GM23338 (cell line): ENCODE results near the gene DDX24. TPM values are rescaled to one million over a fixed set of nuclear protein-coding genes. Genes with fewer than 3 reads are reported as not detected.

Experiments used
- ATAC-seq: fragments of 200-7000 bp; cut with Tn5 transposase; 3 replicates; pipeline ENCODE4 v1.9.1; 2020
- DNase-seq: peaks from one replicate; pipeline ENCODE4 v3.0.0-alpha.2; 2015; ENCODE audit warnings: low spot score
- H2AFZ ChIP-seq: fragments of 200-600 bp; sonication (generic); 2 replicates; pipeline ENCODE4 v1.8.0; 2016; ENCODE audit warnings: antibody characterized with exemption, mild to moderate bottlenecking, moderate library complexity
- H3F3A ChIP-seq: fragments of 200-600 bp; sonication (generic); replicated peaks from 2 replicates; pipeline ENCODE4 v1.8.0; 2017; ENCODE audit warnings: antibody characterized with exemption, mixed run types, low read depth
- H3K27ac ChIP-seq: fragments of 200-600 bp; sonication (generic); 2 replicates; pipeline ENCODE4 v1.6.1; 2016; ENCODE audit warnings: low read depth
- H3K27me3 ChIP-seq: fragments of 200-600 bp; sonication (generic); 2 replicates; pipeline ENCODE4 v1.8.0; 2016; ENCODE audit warnings: mild to moderate bottlenecking, mixed run types, moderate library complexity; ENCODE audit not compliant: insufficient read depth
- H3K36me3 ChIP-seq: fragments of 200-600 bp; sonication (generic); 2 replicates; pipeline ENCODE4 v1.8.0; 2016; ENCODE audit warnings: mild to moderate bottlenecking; ENCODE audit not compliant: insufficient read depth
- H3K4me1 ChIP-seq: fragments of 200-600 bp; sonication (generic); 2 replicates; pipeline ENCODE4 v1.8.0; 2016; ENCODE audit warnings: mild to moderate bottlenecking, moderate library complexity; ENCODE audit not compliant: insufficient read depth
- H3K4me2 ChIP-seq: fragments of 200-600 bp; sonication (generic); 2 replicates; pipeline ENCODE4 v1.7.1; 2017; ENCODE audit warnings: mixed run types
- H3K4me3 ChIP-seq: fragments of 200-600 bp; sonication (generic); 2 replicates; pipeline ENCODE4 v1.6.1; 2016; ENCODE audit warnings: mixed run types
- H3K79me2 ChIP-seq: fragments of 200-600 bp; sonication (generic); replicated peaks from 2 replicates; pipeline ENCODE4 v1.8.0; 2017; ENCODE audit warnings: mild to moderate bottlenecking; ENCODE audit not compliant: insufficient read depth
- H3K9me2 ChIP-seq: fragments of 200-600 bp; sonication (generic); 2 replicates; pipeline ENCODE4 v1.8.0; 2017; ENCODE audit not compliant: insufficient read depth
- H4K20me1 ChIP-seq: fragments of 200-600 bp; sonication (generic); replicated peaks from 2 replicates; pipeline ENCODE4 v1.8.0; 2017; ENCODE audit warnings: mild to moderate bottlenecking; ENCODE audit not compliant: insufficient read depth
- H3K27ac Mint-ChIP-seq: 2 replicates; pipeline ENCODE4 v1.8.0; 2020; ENCODE audit warnings: inconsistent platforms, mild to moderate bottlenecking, moderate library complexity, mixed read lengths
- H3K27me3 Mint-ChIP-seq: 3 replicates; pipeline ENCODE4 v1.8.0; 2022; ENCODE audit warnings: low read depth, mild to moderate bottlenecking, moderate library complexity, mixed read lengths, inconsistent platforms; ENCODE audit not compliant: insufficient read depth, poor library complexity
- H3K36me3 Mint-ChIP-seq: 3 replicates; pipeline ENCODE4 v1.8.0; 2021; ENCODE audit warnings: low read depth, mild to moderate bottlenecking, inconsistent platforms, moderate library complexity, mixed read lengths
- H3K4me1 Mint-ChIP-seq: 3 replicates; pipeline ENCODE4 v1.8.0; 2020; ENCODE audit warnings: mild to moderate bottlenecking, inconsistent platforms, mixed read lengths
- H3K4me3 Mint-ChIP-seq: 3 replicates; pipeline ENCODE4 v1.8.0; 2021; ENCODE audit warnings: moderate library complexity, mild to moderate bottlenecking, inconsistent platforms, mixed read lengths
- H3K9me3 Mint-ChIP-seq: 3 replicates; pipeline ENCODE4 v1.8.0; 2020; ENCODE audit warnings: moderate library complexity, mild to moderate bottlenecking, inconsistent platforms, mixed read lengths
- CREB1 ChIP-seq: fragments of 250-450 bp; sonication (Bioruptor Pico); IDR thresholded peaks from 2 replicates; pipeline ENCODE4 v1.5.0; 2020; ENCODE audit warnings: low read depth, mild to moderate bottlenecking, moderate library complexity
- CTCF ChIP-seq, 2 experiments: fragments of 200-600 bp in 1 of 2; sonication (generic) in 1 of 2; conservative IDR thresholded peaks; 2 replicates each; pipeline versions ENCODE4 v1.5.1 to v1.6.1; 2016 to 2017; ENCODE audit warnings: antibody characterized with exemption in 2 of 2, low read depth in 2 of 2, mild to moderate bottlenecking in 2 of 2, moderate library complexity in 1 of 2
- EZH2 ChIP-seq: fragments of 200-600 bp; sonication (generic); IDR thresholded peaks from one replicate; pipeline ENCODE4 v1.8.0; 2017; ENCODE audit warnings: antibody characterized with exemption, mild to moderate bottlenecking, low read depth; ENCODE audit not compliant: unreplicated experiment
- JUNB ChIP-seq: IDR thresholded peaks from one replicate; pipeline ENCODE4 v1.6.1; 2016; ENCODE audit warnings: antibody characterized with exemption; ENCODE audit not compliant: unreplicated experiment
- NANOG ChIP-seq: IDR thresholded peaks from 2 replicates; pipeline ENCODE4 v1.6.1; 2016; ENCODE audit warnings: antibody characterized with exemption, borderline replicate concordance
- POLR2AphosphoS5 ChIP-seq: IDR thresholded peaks from 2 replicates; pipeline ENCODE4 v1.6.1; 2016; ENCODE audit warnings: antibody characterized with exemption, low read depth
- REST ChIP-seq: IDR thresholded peaks from one replicate; pipeline ENCODE4 v1.6.1; 2018; ENCODE audit warnings: antibody characterized with exemption; ENCODE audit not compliant: unreplicated experiment
- ZNF114 ChIP-seq: fragments of 250-450 bp; sonication (Bioruptor Pico); IDR thresholded peaks from 2 replicates; pipeline ENCODE4 v1.5.0; 2020; ENCODE audit warnings: mild to moderate bottlenecking, moderate library complexity
- ZNF331 ChIP-seq: fragments of 250-450 bp; sonication (Bioruptor Pico); IDR thresholded peaks from 2 replicates; pipeline ENCODE4 v1.5.0; 2020; ENCODE audit warnings: low read depth, mild to moderate bottlenecking, moderate library complexity
- ZNF462 ChIP-seq: fragments of 250-450 bp; sonication (Bioruptor Pico); IDR thresholded peaks from 2 replicates; pipeline ENCODE4 v1.5.0; 2020; ENCODE audit warnings: mild to moderate bottlenecking, moderate library complexity
- polyA plus RNA-seq: library from polyadenylated mRNA; unstranded; fragments of >200 nt; fragmentation: Nextera tagmentation; extraction: Ambion mirVana; gene quantifications from 2 replicates; pipeline ENCODE4 v1.2.1, GENCODE V29; 2016
- total RNA-seq: library from RNA; depleted of rRNA; stranded (reverse); fragments of >200 nt; shearing (Covaris generic); gene quantifications from 2 replicates; pipeline ENCODE4 v1.2.3, GENCODE V29; 2014
- TF ChIP-seq, protein P1 (sequence below): IDR thresholded peaks from 2 replicates; pipeline ENCODE4 v1.6.1; 2016; ENCODE audit warnings: antibody characterized with exemption

The DDX24 gene
- total and polyA plus RNA-seq, 2 experiments from 2014 or later = 150 to 265 TPM

- peaks cover 6% of the 10 kb centered on the region; the same call in 1 of the 3 replicates for H3K4me1 Mint-ChIP-seq
- no peaks in the 10 kb centered on the region for H4K20me1 ChIP-seq
- H3K79me2 ChIP-seq = no peaks in the 10 kb centered on the region
- no peak overlapping the region for H2AFZ ChIP-seq
- ATAC-seq (no peak), DNase-seq (no peak)
- no peaks in the 10 kb centered on the region for H3K9me2 ChIP-seq
- H3K27ac ChIP-seq = no peak overlapping the region
- H3K4me1 ChIP-seq = no peaks in the 10 kb centered on the region
- no peak overlapping the region for H3K4me3 ChIP-seq
- H3K27me3 Mint-ChIP-seq = peaks cover 18% of the 10 kb centered on the region
- H3K4me3 Mint-ChIP-seq = no peak overlapping the region
- H3K27ac Mint-ChIP-seq = no peak overlapping the region
- H3K36me3 Mint-ChIP-seq = peaks cover 19% of the 10 kb centered on the region
- H3K36me3 ChIP-seq = no peaks in the 10 kb centered on the region
- TF ChIP-seq CTCF (conservative IDR thresholded peaks at IDR 0.05; ENCODE audit: low read depth in 2 of 2) (no peak), ZNF114 (CRISPR knock-in tag) (no peak), ZNF331 (CRISPR knock-in tag) (no peak), REST (no peak), ZNF462 (CRISPR knock-in tag) (no peak), JUNB (no peak), POLR2AphosphoS5 (no peak), NANOG (no peak), CREB1 (CRISPR knock-in tag) (no peak), EZH2 (no peak)
- TF ChIP-seq, protein P1, sequence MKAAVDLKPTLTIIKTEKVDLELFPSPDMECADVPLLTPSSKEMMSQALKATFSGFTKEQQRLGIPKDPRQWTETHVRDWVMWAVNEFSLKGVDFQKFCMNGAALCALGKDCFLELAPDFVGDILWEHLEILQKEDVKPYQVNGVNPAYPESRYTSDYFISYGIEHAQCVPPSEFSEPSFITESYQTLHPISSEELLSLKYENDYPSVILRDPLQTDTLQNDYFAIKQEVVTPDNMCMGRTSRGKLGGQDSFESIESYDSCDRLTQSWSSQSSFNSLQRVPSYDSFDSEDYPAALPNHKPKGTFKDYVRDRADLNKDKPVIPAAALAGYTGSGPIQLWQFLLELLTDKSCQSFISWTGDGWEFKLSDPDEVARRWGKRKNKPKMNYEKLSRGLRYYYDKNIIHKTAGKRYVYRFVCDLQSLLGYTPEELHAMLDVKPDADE = no peak
- no peaks in the 10 kb centered on the region for H3F3A ChIP-seq
- no peaks in the 10 kb centered on the region for H3K27me3 ChIP-seq
- no peaks in the 10 kb centered on the region for H3K9me3 Mint-ChIP-seq
- H3K4me2 ChIP-seq = no peak overlapping the region
These were observed 38.4 kb downstream of the DDX24 start for GRCh38 chr14:94042433-94043091.
